HCT116 (cell line): ENCODE data around the gene DEFB115. TPM values are rescaled to one million over a fixed set of nuclear protein-coding genes. Genes with fewer than 3 reads are reported as not detected.
A peak's percentile ranks its signal among the peaks of the same experiment; 100 is the strongest.

Experiments used
- ATAC-seq: fragments of 200-7000 bp; cut with Tn5 transposase; 2 replicates; pipeline ENCODE4 v1.9.1; 2020; ENCODE audit warnings: mild to moderate bottlenecking, moderate library complexity
- BruUV-seq: library from RNA; stranded (reverse); fragments of 400-500 nt; replicated peaks from 2 replicates; lab custom pipeline; 2021; lab: Mats Ljungman, UMichigan
- CTCF ChIA-PET: fragments of 300-600 bp; sonication (Branson Sonifier 250); formaldehyde crosslinking; loops from one replicate; lab custom pipeline; 2021; ENCODE audit warnings: antibody characterized with exemption; lab: Charles Lee
- POLR2A ChIA-PET: fragments of 300-600, 350-600 bp; sonication (Branson Sonifier 250); formaldehyde crosslinking; loops from one replicate; lab custom pipeline; 2021; ENCODE audit warnings: antibody characterized with exemption; lab: Charles Lee
- RAD21 ChIA-PET, 2 experiments: fragments of 300-600 bp; sonication (Branson Sonifier 250); formaldehyde crosslinking; loops; one replicate each; lab custom pipeline; 2023; ENCODE audit warnings: low total read pairs in 2 of 2; ENCODE audit not compliant: uncharacterized antibody in 2 of 2, unreplicated experiment in 2 of 2, low non-redundant PET in 1 of 2; lab: Charles Lee
- DNase-seq: peaks from one replicate; pipeline ENCODE4 v3.0.0-alpha.2; 2010; ENCODE audit warnings: low read depth, low spot score
- H2AFZ ChIP-seq: fragments of 200-600 bp; shearing (Covaris generic), sonication (generic); 2 replicates; pipeline ENCODE4 v1.6.1; 2017; ENCODE audit warnings: low read depth, mixed run types, mixed read lengths, antibody characterized with exemption, low read length; ENCODE audit not compliant: poor library complexity, severe bottlenecking
- H3K27ac ChIP-seq: 2 replicates; pipeline ENCODE4 v1.5.1; 2012; ENCODE audit warnings: low read depth, low read length
- H3K27me3 ChIP-seq: fragments of 200-600 bp; sonication (generic); 2 replicates; pipeline ENCODE4 v1.6.1; 2016; ENCODE audit warnings: mixed run types, low read length, mixed read lengths; ENCODE audit not compliant: insufficient read depth
- H3K36me3 ChIP-seq, 2 experiments: fragments of 200-500 bp in 1 of 2; fragments of 200-600 bp in 1 of 2; sonication (Bioruptor generic) in 1 of 2; sonication (generic) in 1 of 2; 2 replicates each; pipeline versions ENCODE4 v1.5.1 to v1.6.1; 2014 to 2016; ENCODE audit warnings: low read length in 2 of 2, inconsistent platforms in 1 of 2, mixed read lengths in 1 of 2, mixed run types in 1 of 2; ENCODE audit not compliant: insufficient read depth in 2 of 2, control insufficient read depth in 1 of 2
- H3K4me1 ChIP-seq, 2 experiments: fragments of 200-600 bp in 1 of 2; sonication (generic) in 1 of 2; 2 replicates each; pipeline versions ENCODE4 v1.5.1 to v1.6.1; 2012 to 2017; ENCODE audit warnings: low read length in 2 of 2, inconsistent platforms in 1 of 2, mild to moderate bottlenecking in 1 of 2, mixed read lengths in 1 of 2, mixed run types in 1 of 2, moderate library complexity in 1 of 2; ENCODE audit not compliant: insufficient read depth in 2 of 2, control insufficient read depth in 1 of 2
- H3K4me2 ChIP-seq: fragments of 200-600 bp; sonication (generic); 2 replicates; pipeline ENCODE4 v1.6.1; 2017; ENCODE audit warnings: mixed run types, low read length, mixed read lengths
- H3K4me3 ChIP-seq, 2 experiments: fragments of 200-600 bp in 1 of 2; sonication (generic) in 1 of 2; replicated peaks in 1 of 2; 2 replicates each; pipeline ENCODE4 v1.5.1; 2011 to 2016; ENCODE audit warnings: low read length in 2 of 2, control low read depth in 1 of 2, low read depth in 1 of 2, mild to moderate bottlenecking in 1 of 2, mixed read lengths in 1 of 2, mixed run types in 1 of 2
- H3K79me2 ChIP-seq: fragments of 200-600 bp; sonication (generic); 2 replicates; pipeline ENCODE4 v1.6.1; 2017; ENCODE audit warnings: mild to moderate bottlenecking, mixed run types, low read length, moderate library complexity, mixed read lengths; ENCODE audit not compliant: insufficient read depth
- H3K9ac ChIP-seq: fragments of 200-600 bp; sonication (generic); 2 replicates; pipeline ENCODE4 v1.6.1; 2016; ENCODE audit warnings: low read length, mixed read lengths
- H3K9me2 ChIP-seq: fragments of 200-600 bp; sonication (generic), shearing (Covaris generic); 2 replicates; pipeline ENCODE4 v1.6.1; 2017; ENCODE audit warnings: mixed run types, mild to moderate bottlenecking, moderate library complexity; ENCODE audit not compliant: insufficient read depth
- H3K9me3 ChIP-seq, 2 experiments: fragments of 200-500 bp in 1 of 2; fragments of 200-600 bp in 1 of 2; sonication (Bioruptor generic) in 1 of 2; sonication (generic) in 1 of 2; 2 replicates each; pipeline ENCODE4 v1.6.1; 2014 to 2017; ENCODE audit warnings: low read length in 2 of 2, mixed read lengths in 2 of 2, inconsistent platforms in 1 of 2, low read depth in 1 of 2, mild to moderate bottlenecking in 1 of 2, mixed run types in 1 of 2, moderate library complexity in 1 of 2; ENCODE audit not compliant: control insufficient read depth in 1 of 2, insufficient read depth in 1 of 2
- H4K20me1 ChIP-seq: fragments of 200-600 bp; sonication (generic), shearing (Covaris generic); 2 replicates; pipeline ENCODE4 v1.6.1; 2017; ENCODE audit warnings: mixed run types, mild to moderate bottlenecking, moderate library complexity; ENCODE audit not compliant: insufficient read depth
- ELF1 ChIP-seq: IDR thresholded peaks from 2 replicates; pipeline ENCODE4 v1.6.1; 2012; ENCODE audit warnings: low read depth, borderline replicate concordance
- EZH2 ChIP-seq: fragments of 200-600 bp; sonication (generic); IDR thresholded peaks from 2 replicates; pipeline ENCODE4 v1.6.1; 2017; ENCODE audit warnings: antibody characterized with exemption, mixed run types
- JUND ChIP-seq: IDR thresholded peaks from 2 replicates; pipeline ENCODE4 v1.6.1; 2012
- POLR2A ChIP-seq: IDR thresholded peaks from 2 replicates; pipeline ENCODE4 v1.7.0; 2011; ENCODE audit warnings: borderline replicate concordance; ENCODE audit not compliant: insufficient read depth, insufficient read length; ENCODE audit errors: extremely low read depth
- RAD21 ChIP-seq: IDR thresholded peaks from 2 replicates; pipeline ENCODE4 v1.6.1; 2012; ENCODE audit warnings: low read depth, mild to moderate bottlenecking
- SIN3A ChIP-seq: IDR thresholded peaks from 2 replicates; pipeline ENCODE4 v1.6.1; 2012; ENCODE audit warnings: low read depth
- SP1 ChIP-seq: IDR thresholded peaks from 2 replicates; pipeline ENCODE4 v1.6.1; 2012; ENCODE audit warnings: low read depth
- YY1 ChIP-seq: IDR thresholded peaks from 2 replicates; pipeline ENCODE4 v1.6.1; 2011; ENCODE audit warnings: low read length, low read depth, moderate library complexity, mild to moderate bottlenecking; ENCODE audit not compliant: insufficient replicate concordance; ENCODE audit errors: extremely low read depth
- ZNF274 ChIP-seq: fragments of 200-500 bp; sonication (Bioruptor generic); IDR thresholded peaks from 2 replicates; pipeline ENCODE4 v1.6.1; 2014; ENCODE audit warnings: mild to moderate bottlenecking, low read depth, low read length, inconsistent platforms
- intact Hi-C: fragments of 100-400 bp; cut with micrococcal nuclease; formaldehyde crosslinking; loops from 2 replicates; pipeline ENCODE4 v1.10.0; 2022
- total RNA-seq: library from RNA; stranded (reverse); gene quantifications from one replicate; pipeline ENCODE4 v1.2.1, GENCODE V29; 2021; ENCODE audit not compliant: unreplicated experiment
- TF ChIP-seq, protein P1 (sequence below), 3 experiments: fragments of 200-600 bp in 1 of 3; sonication (generic) in 1 of 3; IDR thresholded peaks in 2 of 3; conservative IDR thresholded peaks in 1 of 3; 2 replicates each; pipeline ENCODE4 v1.5.1; 2012 to 2017; ENCODE audit warnings: low read depth in 2 of 3, low read length in 2 of 3, antibody characterized with exemption in 1 of 3, borderline replicate concordance in 1 of 3, control low read depth in 1 of 3, mild to moderate bottlenecking in 1 of 3, mixed read lengths in 1 of 3, mixed run types in 1 of 3, moderate library complexity in 1 of 3; ENCODE audit not compliant: insufficient read depth in 1 of 3
- TF ChIP-seq, protein P2 (sequence below): IDR thresholded peaks from 2 replicates; pipeline ENCODE4 v1.6.1; 2012; ENCODE audit warnings: low read depth

The DEFB115 gene
- total RNA-seq, 1 experiment from 2014 or later, result not detected

DNA sequence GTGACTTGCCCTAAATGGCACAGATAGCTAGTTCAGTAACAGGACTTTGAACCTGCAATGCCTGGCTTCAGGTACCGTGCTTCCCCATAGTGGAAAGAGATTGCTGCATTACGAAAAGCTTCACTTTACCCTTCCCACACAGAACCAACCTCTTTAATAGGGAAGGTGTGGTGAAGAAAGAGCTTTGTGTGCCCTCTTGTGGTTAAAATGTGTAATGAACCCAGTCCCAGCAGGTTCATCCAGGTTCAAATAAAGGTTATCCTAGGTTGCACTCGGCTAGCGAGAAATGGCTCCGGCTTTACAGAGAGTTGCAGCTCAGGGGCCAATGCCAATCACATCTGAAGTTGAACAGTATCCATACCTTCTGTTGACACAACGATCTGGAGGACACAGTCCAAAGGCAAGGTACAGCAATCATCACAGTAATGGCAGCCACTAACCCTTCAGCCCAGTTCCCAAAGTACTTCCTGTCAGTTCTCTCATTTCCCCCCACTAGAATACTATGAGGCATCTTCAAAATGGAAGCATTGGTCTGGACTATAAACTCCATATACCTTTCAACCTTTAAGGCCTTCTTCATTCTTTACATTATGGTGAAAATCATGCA lies 3.0 kb downstream of the DEFB115 start:
- Histone ChIP-seq H2AFZ (no peak overlapping the region), H4K20me1 (no peaks in the 10 kb centered on the region), H3K4me3 (no peak overlapping the region), H3K4me2 (no peak overlapping the region), H3K27me3 (no peaks in the 10 kb centered on the region), H3K4me1 (no peaks in the 10 kb centered on the region), H3K9ac (no peak overlapping the region), H3K79me2 (no peaks in the 10 kb centered on the region), H3K27ac (no peak overlapping the region), H3K36me3 (no peaks in the 10 kb centered on the region)
- POLR2A ChIA-PET, result no interaction called here
- intact Hi-C loops, result no loop called here
- RAD21 ChIA-PET, result no interaction called here
- BruUV-seq, result no TSS peak
- CTCF ChIA-PET, result interaction anchor here (1.0 to 2.2 kb wide), 3 partner anchors 20 to 242 kb away, joined by 3 to 12 read pairs (median 3); no protein-coding TSS in a partner anchor
- peak; percentile 33 for DNase-seq
- TF ChIP-seq, protein P1, sequence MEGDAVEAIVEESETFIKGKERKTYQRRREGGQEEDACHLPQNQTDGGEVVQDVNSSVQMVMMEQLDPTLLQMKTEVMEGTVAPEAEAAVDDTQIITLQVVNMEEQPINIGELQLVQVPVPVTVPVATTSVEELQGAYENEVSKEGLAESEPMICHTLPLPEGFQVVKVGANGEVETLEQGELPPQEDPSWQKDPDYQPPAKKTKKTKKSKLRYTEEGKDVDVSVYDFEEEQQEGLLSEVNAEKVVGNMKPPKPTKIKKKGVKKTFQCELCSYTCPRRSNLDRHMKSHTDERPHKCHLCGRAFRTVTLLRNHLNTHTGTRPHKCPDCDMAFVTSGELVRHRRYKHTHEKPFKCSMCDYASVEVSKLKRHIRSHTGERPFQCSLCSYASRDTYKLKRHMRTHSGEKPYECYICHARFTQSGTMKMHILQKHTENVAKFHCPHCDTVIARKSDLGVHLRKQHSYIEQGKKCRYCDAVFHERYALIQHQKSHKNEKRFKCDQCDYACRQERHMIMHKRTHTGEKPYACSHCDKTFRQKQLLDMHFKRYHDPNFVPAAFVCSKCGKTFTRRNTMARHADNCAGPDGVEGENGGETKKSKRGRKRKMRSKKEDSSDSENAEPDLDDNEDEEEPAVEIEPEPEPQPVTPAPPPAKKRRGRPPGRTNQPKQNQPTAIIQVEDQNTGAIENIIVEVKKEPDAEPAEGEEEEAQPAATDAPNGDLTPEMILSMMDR (IDR thresholded peaks at IDR 0.05 in 2 of 3, conservative IDR thresholded peaks at IDR 0.05 in 1 of 3; ENCODE audit: borderline replicate concordance in 1 of 3, insufficient read depth in 1 of 3, low read depth in 2 of 3, low read length in 2 of 3), result peak; percentile 18 to 75 (median 72); a peak in 4 of 6 replicates
- TF ChIP-seq RAD21 (peak; percentile 54), SP1 (no peak)
- TF ChIP-seq, all 23 proteins: peak for 2
- ATAC-seq, result peak; percentile 78
- Histone ChIP-seq H3K9me3 (no peaks in the 10 kb centered on the region), H3K9me2 (no peaks in the 10 kb centered on the region)

DNA sequence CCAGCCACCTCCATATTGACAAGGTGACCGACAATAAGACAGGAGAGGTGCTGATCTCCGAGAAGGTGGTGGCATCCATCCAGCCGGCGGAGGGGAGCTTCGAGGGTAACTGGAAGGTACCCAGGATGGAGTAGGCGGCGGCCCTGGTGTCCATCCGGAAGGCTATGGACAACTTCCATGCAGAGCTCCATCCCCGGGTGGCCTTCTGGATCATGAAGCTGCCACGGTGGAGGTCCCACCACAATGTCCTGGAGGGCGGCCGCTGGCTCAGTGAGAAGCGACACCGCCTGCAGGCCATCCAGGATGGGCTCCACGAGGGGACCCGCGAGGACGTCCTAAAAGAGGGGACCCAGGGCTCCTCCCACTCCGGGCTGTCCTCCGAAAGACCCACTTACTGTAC lies 17.0 kb downstream of the DEFB115 start:
- DNase-seq, result no peak
- Histone ChIP-seq H4K20me1 (no peaks in the 10 kb centered on the region), H3K4me2 (no peak overlapping the region), H3K36me3 (no peaks in the 10 kb centered on the region), H3K27ac (no peak overlapping the region), H3K9ac (no peak overlapping the region), H3K27me3 (no peaks in the 10 kb centered on the region), H3K9me2 (no peaks in the 10 kb centered on the region), H3K9me3 (no peaks in the 10 kb centered on the region), H2AFZ (no peak overlapping the region), H3K4me3 (no peak overlapping the region), H3K4me1 (no peaks in the 10 kb centered on the region), H3K79me2 (no peaks in the 10 kb centered on the region)
- intact Hi-C loops, result no loop called here
- ChIA-PET POLR2A (no interaction called here), RAD21 (no interaction called here), CTCF (no interaction called here)
- no peak for ATAC-seq
- BruUV-seq, result no TSS peak
- TF ChIP-seq ELF1 (no peak), EZH2 (no peak), RAD21 (no peak), SIN3A (no peak), SP1 (no peak), ZNF274 (no peak), POLR2A (no peak), JUND (no peak), YY1 (no peak)
- TF ChIP-seq, protein P2, sequence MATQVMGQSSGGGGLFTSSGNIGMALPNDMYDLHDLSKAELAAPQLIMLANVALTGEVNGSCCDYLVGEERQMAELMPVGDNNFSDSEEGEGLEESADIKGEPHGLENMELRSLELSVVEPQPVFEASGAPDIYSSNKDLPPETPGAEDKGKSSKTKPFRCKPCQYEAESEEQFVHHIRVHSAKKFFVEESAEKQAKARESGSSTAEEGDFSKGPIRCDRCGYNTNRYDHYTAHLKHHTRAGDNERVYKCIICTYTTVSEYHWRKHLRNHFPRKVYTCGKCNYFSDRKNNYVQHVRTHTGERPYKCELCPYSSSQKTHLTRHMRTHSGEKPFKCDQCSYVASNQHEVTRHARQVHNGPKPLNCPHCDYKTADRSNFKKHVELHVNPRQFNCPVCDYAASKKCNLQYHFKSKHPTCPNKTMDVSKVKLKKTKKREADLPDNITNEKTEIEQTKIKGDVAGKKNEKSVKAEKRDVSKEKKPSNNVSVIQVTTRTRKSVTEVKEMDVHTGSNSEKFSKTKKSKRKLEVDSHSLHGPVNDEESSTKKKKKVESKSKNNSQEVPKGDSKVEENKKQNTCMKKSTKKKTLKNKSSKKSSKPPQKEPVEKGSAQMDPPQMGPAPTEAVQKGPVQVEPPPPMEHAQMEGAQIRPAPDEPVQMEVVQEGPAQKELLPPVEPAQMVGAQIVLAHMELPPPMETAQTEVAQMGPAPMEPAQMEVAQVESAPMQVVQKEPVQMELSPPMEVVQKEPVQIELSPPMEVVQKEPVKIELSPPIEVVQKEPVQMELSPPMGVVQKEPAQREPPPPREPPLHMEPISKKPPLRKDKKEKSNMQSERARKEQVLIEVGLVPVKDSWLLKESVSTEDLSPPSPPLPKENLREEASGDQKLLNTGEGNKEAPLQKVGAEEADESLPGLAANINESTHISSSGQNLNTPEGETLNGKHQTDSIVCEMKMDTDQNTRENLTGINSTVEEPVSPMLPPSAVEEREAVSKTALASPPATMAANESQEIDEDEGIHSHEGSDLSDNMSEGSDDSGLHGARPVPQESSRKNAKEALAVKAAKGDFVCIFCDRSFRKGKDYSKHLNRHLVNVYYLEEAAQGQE, result no peak
- TF ChIP-seq, protein P1 (IDR thresholded peaks at IDR 0.05 in 2 of 3, conservative IDR thresholded peaks at IDR 0.05 in 1 of 3; ENCODE audit: borderline replicate concordance in 1 of 3, insufficient read depth in 1 of 3, low read depth in 2 of 3, low read length in 2 of 3), result no peak
